Suprapubic skin (tissue), 3 donors: Measurements from ENCODE around the gene CDK19.

ENCODE experiments used
- POLR2A ChIP-seq, 2 donors: fragments of 450-650 bp; IDR thresholded peaks; one replicate each; pipeline ENCODE4 v1.6.1; 2017; ENCODE audit warnings: antibody characterized with exemption in 2 of 2, mild to moderate bottlenecking in 2 of 2, moderate library complexity in 2 of 2
- TF ChIP-seq, protein P1 (sequence below), 2 donors: fragments of 200-600 bp in 1 of 2; fragments of 450-650 bp in 1 of 2; sonication (generic) in 1 of 2; IDR thresholded peaks; one replicate each; pipeline ENCODE4 v1.5.1; 2016 to 2019; ENCODE audit warnings: antibody characterized with exemption in 2 of 2, mild to moderate bottlenecking in 1 of 2, moderate library complexity in 1 of 2

DNA sequence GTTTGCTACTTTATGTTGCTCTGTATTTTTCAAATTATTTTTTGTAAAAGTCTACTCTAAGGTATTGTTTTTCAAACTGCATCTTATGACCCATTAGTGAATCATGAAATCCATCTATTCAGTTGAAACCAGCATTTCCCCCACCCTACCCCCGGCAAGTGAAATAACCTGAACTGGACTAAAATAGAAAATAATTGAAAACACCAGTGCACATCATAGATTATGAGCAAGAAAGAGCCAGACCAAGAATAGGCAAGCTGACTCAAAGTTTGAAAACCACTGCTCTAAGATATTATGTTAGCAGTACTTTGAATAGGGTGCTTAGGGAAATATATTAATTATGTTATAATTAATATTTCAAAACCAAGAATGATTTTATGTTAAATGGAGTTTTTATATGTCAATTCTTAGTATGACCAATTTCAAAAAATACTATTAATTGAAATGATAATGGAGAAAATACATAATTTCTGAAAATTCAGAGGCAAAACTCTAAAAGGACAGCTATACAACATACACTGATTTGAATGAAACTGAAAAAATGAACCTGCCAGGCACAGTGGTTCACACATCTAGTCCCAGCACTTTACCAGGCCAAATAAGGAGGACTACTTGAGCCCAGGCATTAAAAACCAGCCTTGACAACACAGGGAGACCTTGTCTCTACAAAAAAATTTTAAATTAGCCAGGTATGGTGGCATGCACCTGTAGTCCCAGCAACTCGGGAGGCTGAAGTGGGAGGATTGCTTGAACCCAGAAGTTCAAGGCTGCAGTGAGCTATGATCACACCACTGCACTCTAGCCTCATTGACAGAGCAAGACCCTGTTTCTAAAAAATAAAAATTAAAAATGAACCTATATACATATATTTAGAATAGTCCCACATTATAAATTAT lies 112.0 kb downstream of the CDK19 start:
- TF ChIP-seq, protein P1, sequence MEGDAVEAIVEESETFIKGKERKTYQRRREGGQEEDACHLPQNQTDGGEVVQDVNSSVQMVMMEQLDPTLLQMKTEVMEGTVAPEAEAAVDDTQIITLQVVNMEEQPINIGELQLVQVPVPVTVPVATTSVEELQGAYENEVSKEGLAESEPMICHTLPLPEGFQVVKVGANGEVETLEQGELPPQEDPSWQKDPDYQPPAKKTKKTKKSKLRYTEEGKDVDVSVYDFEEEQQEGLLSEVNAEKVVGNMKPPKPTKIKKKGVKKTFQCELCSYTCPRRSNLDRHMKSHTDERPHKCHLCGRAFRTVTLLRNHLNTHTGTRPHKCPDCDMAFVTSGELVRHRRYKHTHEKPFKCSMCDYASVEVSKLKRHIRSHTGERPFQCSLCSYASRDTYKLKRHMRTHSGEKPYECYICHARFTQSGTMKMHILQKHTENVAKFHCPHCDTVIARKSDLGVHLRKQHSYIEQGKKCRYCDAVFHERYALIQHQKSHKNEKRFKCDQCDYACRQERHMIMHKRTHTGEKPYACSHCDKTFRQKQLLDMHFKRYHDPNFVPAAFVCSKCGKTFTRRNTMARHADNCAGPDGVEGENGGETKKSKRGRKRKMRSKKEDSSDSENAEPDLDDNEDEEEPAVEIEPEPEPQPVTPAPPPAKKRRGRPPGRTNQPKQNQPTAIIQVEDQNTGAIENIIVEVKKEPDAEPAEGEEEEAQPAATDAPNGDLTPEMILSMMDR (IDR thresholded peaks at IDR 0.05), result no peak
- no peak for TF ChIP-seq POLR2A (IDR thresholded peaks at IDR 0.05)
